Fibroblast of the conjunctiva (primary cell): Measurements from ENCODE around the gene NSDHL.
A peak's percentile ranks its signal among the peaks of the same experiment; 100 is the strongest.
"Not testable (repeated sequence)": the region's sequence is repeated elsewhere in the genome, so short reads cannot be mapped to it uniquely, and the experiment has no call there.

ENCODE experiments used
- DNase-seq: peaks from one replicate; pipeline ENCODE4 v3.0.0-alpha.2; 2010; ENCODE audit warnings: low read depth

NSDHL gene

DNA sequence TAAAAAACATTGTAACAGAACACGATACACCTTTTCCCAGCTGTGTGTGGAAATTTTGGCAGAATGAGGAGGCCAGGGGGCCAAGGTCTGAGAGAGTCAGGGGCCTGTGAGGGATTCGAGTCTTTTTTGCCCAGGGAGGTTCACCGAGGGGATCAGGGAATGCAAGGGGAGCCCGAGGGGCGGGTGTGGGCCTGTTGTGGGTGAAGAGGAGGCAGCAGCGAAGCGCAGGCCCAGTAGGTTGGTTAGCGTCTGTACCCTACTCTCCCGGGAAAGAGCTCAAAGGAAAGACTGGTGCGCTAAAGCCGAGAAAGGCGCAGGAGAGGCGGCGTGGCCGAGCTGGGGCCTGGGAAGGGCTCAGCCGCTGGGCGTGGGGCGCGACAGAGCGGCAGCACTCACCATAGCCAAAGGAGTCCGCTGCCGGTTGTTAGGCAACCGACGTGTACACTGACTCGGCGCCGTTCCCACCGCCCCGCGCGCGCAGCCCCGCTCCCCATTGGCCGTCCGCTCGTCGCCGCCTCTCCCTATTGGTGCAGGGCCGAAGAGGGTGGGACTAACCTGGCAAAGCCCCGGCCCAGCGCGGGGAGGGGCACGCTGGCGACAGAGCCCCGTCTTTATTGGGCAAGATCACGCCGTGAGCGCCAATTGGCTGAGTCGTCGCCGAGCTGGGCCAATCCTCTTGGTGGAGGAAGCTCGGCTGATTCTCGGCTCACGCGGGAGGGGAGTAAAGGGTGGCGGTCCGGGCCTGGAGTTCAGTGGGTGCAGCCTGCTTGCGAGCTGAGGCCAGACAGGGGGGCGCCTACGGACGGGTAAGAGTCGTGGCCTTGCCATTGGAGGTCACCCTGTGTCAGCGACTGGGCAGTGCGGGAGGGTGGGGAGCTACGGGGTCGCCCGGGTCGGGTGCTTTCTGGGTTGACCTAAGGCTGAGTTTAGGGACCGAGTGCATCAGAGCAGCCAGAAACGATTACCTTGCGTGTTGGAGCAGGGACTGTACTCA is at the start of gene NSDHL, which contains the start of gene CETN2:
NSDHL (plus strand) TSS at position 752 of the 994 bp plus-strand sequence. CDS start 15,262 bp downstream, outside the sequence.
CETN2 (minus strand) TSS at position 446 of the 994 bp plus-strand sequence; CDS start at position 399, 47 bp downstream.
- peak; percentile 90 for DNase-seq

DNA sequence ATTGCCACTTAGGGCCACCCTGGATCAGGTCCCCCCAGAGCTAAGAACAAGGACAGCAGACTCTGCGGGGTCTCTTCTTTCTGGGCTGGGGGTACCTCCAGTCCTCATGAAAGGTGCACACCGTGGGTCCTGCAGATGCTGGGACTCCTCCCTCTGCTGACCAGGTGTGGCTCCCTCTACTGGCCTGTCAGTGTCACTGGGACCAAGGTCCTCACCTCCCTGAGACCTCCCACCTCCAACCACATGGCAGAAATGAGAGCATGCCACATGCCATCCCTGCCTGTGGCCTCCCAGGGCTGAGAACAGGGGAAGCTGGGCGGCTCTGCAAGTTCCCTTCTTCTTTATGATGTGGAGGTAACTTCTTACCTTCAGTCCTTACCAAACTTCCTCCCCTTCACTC is 43.8 kb upstream of the NSDHL start:
- not testable (repeated sequence) for DNase-seq

DNA sequence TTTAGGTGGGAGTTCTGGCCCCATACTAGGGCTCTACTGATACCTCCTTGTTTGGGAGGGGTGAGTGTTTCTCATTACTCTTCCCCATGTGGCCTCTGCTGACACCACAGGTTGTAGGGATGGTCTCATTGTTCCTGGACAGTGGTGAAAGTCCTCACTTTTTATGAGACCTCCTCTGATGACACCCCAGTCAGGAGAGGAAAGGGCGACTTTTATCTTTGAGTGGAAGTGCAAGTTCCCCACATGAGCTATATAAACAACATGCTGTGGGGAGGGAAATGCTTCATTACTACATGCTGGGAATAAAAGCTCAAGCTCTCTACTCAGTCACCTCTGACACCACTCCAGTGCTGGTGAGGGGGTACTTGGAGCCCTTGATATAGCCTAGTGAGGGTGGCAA is 31.9 kb upstream of the NSDHL start:
- DNase-seq, result no peak

DNA sequence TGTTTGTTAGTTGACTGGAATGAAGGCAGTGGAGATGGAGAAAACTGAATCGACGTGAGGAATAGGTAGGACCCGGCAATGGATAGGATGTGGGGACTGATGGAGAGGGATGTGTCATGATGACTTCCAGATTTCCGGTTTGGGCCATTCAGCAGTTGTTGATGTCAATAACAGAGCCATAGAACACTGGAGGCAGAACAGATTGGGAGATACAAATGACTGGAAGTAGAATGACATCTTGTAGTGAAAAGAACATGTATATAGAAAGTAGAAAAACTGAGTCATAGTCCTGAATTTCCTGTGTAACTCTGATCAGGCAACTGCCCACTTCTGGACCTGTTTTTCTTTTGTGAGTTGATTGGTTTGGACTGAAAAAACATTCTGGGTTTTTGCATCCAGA is 24.8 kb upstream of the NSDHL start:
- DNase-seq, result no peak

DNA sequence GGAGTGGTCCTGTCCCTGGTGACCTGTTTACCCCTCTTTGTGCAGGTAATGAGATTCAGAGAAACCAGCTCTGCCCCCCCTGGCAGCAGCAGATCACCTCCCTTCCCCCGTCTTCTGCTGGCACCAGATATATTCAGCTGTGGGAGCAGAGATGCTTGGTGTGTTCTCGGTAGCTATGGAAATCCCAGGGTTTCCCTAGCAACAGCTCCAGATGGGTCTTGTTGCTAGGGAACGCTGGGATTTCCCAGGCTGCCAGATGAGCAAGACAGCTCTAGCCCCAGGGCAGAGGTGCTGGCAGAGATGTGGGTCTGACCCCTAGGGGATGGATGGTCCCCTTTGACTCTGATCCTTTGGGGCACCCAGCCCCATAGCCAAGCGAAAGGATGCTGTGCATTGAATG is 20.5 kb upstream of the NSDHL start:
- DNase-seq, result no peak

DNA sequence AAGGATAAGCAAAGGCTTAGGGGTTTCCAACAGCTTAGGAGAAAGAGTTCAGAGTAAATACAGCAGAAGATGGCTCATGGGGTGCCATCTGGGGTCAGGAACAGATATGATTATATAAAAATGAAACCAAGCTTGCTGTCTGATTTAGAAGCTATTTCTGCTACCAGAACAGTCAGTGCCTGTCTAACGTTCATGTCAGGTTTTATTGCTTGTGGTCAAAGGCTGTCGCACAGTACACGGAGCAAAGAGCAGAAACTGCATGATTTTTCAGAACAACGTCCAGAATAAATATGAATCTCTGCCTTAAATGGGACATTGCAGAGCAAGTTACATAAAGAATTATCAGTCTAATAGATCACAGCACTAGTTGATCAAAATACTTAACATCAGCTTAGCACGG is 17.7 kb upstream of the NSDHL start:
- DNase-seq, result no peak

DNA sequence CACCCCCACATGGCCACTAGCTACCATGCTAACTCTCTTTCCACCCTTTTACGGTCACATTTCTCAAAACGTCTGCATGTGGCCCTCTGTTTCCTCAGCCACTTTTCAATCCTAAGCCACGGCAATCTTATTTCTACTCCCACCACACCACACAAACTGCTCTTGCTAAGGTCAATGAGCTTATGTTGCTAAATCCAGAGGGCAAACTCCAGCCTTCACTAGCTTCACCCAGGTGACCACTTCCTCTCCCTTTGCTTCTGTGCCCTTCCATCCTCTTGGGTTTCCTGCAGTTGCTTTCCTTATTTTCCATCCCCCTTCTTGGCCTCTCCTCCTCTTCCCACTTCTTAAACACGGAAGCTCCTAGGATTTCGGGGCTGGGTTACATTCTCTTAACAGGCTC is 16.8 kb upstream of the NSDHL start:
- DNase-seq, result no peak

DNA sequence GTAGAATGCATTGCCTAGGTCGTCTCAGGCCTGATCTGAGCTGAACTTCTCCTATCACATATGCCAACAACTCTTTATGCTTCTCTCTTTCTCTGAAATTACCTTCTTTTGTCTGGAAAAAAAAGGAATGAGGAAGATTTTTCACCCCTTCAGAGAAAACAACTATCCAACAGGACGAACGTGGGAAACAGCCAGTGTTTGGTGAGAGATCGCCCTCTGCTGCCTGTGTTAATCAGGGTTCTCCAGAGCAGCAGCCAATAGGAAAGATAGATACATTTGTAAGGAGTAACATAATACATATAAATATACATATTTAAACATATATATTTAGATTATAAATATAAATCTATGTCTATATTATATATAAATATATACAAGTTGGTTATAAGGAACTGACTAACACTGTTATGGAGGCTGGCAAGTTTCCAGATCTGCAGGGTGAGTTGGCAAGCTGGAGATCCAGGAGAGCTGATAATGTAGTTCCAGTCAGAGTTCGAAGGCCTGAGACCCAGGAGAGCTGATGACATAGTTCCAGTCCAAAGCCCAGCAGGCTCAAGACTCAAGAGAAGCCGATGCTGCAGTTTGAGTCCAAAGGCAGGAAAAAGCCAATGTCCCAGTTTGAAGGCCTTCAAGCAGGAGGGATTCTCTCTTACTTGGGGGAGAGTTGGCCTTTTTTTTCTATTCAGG is 13.6 kb upstream of the NSDHL start:
- DNase-seq, result peak; percentile 22

DNA sequence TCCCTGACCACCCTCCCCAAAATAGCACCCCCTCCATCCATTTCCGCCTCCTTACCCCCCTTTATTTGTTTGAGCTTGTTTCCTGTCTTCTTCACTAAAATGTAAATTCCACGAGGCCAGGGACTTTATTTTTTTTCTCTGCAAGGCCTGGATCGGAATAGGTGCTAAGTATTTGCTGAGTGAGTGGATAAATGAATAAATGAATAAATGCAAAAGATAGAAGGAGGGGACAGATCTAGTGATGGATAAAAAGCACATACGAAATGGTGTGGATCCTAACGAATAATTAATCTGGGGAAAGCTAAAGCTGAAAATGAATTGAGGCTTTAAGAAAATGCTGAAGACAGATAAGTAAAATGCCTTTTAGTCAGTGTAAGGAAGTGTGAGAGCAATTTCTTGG is 12.5 kb upstream of the NSDHL start:
- no peak for DNase-seq

DNA sequence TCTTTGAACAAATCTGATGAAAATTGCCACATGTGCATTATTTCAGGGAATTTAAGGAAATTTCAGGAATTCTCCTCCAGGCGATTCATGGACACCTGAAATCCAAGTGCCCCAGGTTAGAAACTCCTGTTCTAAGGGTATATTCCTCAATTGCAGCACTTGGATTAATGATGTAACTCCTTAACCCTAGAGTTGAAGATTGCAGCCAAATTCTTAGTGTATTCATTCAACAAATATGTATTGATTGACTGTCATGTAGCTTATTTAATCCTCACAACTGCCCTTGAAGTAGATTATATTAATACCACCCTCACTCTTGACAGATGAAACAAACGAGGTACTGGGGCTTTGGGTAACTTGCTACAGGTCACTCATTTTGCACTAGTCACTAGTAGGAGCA is 11.6 kb upstream of the NSDHL start:
- peak; percentile 12 for DNase-seq

DNA sequence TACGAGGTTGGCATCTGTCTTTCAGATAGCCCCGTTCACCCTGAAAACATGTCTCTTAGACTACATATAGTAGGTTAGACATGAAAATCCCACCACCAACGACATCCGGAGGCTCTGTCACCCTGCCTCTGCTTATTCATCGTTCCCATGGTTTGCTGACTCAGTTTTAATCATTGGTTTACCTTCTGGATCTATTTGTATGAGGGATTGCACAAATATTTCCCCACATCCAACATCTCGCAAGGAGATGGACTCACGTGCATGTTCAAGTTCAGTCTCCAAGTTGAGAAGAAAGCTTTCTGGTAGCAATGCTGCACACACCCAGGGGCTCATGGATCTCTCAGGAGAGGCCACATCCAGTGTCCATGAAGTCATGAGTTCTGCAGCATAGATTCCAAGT is 11.1 kb upstream of the NSDHL start:
- DNase-seq, result no peak

DNA sequence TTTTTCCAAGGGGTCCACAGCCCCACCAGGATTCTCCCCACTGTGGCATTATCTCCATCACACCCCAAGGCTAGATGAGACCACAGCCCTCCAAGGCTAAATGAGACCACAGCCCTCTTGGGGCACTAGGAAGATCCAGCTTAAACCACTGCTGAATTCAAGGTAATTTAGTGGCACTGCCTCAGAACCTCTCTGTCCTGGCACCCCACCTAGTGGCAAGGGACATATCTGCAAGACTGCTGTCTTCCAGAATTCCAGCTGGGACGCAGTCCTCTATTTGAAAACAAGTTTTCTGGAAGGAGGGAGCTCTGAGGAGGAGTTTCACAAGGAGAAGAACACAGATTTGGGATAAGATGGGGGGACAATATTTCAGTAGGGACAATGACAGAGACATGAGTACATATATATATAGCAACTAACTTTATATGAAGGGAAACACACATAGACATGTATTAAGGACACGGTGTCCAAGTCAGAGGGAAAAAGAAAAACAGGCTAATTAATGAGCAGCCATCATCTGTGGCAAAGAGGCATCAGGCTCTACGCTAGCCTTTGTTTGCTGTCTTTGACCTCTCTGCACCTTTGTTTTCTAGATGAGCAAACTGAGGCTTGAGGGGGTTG is 9.6 kb upstream of the NSDHL start:
- DNase-seq, result no peak

DNA sequence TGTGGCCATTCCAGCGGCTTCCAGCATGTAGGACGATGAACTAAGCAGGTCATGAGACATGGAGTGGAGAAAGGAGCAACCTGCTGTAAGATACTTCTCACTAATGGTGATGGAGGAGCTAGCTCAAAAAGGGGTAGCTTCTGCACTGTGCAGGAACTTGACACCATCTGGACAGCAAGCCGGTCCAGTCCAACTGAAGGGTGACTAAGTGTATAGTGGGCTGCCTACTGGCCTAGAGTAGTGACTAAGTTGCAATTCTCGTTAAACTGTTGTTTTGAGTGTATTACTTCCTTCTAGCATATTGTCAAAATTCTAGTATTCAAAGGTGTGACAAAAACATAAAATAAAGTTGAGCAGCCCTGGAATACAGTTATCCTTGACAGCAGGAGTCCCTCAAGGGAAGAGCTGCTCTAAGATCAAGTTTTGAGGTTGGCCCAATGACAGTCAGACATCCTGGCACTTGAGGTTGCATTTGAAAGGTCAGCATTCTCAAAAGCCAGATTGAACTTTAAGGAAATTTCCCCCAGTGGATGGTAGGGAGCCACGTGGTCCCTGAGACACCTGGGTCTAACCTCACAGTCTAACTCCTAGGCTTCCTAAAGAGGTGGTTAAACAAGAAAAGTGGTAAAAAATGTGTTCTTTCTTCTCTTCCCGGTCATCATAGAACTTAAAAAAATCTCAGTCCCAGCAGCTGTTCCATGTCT is 8.3 kb upstream of the NSDHL start:
- no peak for DNase-seq

DNA sequence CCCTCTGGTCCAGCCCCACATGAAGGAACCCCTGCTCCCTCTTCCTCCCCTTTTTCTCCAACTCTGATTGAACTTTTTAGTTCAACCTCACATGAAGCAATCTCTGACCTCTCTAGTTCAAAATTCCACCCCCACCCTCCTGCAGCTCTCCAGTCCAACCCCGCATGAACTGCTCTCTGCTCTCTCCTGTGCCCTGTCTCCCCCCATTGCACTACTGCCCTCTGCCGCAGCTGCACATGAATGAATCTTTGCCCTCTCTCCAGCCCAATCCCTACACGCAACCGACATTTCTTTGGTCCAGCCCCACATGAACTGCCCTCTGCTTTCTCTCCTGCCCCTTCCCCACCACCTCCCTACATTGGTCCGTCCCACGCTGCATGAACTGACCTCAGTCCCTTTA is 7.2 kb upstream of the NSDHL start:
- DNase-seq, result no peak

DNA sequence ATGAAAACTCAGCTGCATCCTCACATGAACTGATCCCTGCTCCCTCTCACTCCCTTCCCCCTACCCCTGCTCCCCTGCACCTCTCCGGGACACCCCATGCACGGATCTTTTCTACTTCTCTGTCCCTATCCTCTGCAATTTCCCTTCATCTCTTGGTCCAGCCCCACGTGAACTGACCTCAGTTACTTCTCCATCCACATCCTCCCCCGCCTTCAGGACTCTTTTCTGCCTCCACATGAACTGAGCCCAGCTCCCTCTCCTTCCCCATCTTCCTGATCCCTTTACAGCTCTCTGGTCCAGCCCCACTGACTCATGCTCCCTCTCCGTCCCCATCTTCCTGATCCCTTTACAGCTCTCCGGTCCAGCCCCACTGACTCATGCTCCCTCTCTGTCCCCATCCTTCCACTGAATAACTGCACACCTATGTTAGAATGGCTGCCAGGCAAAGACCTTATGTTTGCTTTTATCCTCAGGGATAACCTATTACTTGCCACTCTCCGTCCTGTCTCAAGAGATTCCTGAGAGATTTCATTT is 6.0 kb upstream of the NSDHL start:
- DNase-seq, result no peak

DNA sequence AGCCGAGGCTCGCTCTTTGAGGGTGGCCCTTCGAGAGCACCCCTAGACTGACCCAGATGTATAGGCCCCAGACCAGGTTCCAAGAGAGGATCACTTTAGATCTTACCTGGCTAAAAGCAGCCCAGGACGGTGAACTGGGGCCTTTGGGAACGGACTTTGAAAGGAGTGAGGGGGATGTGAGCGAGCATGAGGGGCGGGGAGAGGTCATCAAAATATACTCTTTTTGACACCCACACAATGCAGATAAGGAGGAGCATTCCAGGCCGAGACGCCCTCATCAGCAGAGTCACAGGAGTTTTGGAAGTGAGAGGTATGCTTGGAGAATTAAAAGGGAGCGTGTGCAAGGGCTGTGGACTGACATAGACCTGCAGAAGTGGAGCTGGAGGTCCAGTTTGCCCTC is 528 bp downstream of the NSDHL start:
- DNase-seq, result no peak

DNA sequence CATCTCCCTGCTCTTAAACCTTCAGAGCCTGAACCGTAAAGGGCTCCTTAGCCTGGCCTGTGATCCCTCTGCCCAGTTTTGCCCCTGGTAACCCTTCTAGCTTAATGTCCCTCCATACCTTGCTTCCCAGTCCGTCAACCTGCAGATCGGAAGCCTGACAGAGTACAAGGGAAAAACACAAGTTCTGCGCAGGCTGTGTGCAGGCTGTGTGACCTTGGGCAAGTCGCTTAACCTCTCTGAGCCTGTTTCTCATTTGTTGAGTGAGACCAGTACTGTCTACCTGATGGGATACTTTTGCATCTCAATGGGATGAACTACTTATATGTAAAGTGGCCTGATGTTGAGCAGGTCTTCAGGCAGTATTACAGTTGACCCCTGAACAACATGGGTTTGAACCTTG is 1.7 kb downstream of the NSDHL start:
- no peak for DNase-seq

DNA sequence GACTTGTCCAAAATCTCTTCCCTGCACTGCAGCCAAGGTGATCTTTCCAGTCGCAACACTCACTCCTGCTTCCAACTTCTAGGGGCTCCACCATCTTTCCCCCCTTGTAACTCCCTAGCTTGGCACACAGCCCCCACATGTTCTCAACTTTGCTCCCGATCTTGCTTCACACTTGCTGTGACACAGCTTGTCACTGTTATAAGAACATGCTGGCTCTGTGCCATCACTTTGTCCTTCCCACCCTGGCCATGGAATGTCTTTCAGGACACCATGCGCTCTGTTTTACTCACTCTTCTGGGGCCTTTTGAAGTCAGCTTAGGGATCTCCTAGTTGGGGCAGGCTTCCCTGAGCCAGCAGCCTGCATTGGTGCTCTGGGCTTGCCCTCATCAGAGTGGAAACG is 2.5 kb downstream of the NSDHL start:
- no peak for DNase-seq

DNA sequence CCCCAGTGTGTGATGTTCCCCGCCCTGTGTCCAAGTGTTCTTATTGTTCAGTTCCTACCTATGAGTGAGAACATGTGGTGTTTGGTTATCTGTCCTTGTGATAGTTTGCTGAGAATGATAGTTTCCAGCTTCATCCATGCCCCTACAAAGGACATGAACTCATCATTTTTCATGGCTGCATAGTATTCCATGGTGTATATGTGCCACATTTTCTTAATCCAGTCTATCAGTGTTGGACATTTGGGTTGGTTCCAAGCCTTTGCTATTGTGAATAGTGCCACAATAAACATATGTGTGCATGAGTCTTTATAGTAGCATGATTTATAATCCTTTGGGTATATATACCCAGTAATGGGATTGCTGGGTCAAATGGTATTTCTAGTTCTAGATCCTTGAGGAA is 4.6 kb downstream of the NSDHL start:
- not testable (repeated sequence) for DNase-seq

DNA sequence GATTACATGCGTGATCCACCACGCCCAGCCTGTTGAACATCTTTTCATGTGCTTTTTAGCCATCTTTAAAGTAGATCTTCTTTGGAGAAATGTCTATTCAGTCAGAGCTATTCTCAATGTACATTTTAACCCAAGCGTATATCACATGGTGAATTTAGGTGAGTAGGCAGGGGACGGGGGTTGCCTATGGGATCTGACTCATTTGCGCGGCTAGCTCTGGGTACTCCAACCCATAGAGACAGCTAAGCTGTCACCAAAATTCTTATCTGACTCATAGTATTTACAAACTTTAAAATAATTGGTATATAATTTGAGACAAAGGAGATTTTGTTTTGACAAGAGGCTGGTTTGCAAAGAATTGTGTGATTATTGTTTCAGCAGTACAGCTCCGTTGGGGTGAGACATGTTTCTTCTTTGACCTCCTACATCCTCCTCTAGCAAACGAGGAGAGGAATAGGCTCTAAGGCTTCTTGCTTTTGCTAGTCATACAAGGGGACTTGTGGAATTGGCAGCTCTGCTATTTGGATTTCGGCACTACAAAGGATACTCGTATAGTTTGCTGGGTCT is 12.0 kb downstream of the NSDHL start:
- DNase-seq, result no peak

DNA sequence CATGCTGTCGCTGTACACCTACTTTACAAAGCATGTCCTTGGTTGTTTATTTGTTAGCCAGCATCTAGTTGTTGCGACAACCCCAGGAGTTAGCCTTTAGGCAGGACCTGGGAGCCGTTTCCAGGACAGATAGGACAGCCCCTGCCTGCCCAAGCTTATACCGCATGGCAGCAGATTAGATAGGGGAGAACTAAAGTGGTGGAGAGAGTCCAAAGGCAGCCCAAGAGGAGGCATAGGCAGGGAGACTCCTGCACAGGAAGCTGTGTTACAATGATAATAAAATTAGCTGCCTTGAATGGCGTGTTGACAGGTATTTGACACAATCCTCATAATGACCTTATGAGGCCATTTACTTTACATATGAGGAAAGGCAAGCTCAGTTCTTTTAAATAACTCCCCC is 13.0 kb downstream of the NSDHL start:
- no peak for DNase-seq
